AG04449 (cell line): Measurements from ENCODE around the gene HMX3.

ENCODE experiments used
- CTCF ChIA-PET: fragments of 350-600 bp; formaldehyde crosslinking; extraction: SDS; loops from one replicate; lab custom pipeline; 2021; ENCODE audit warnings: antibody characterized with exemption; lab: Yijun Ruan, JAX
- POLR2A ChIA-PET: fragments of 400-600, 350-600 bp; formaldehyde crosslinking; extraction: SDS; loops from one replicate; lab custom pipeline; 2020; ENCODE audit warnings: antibody characterized with exemption, inconsistent platforms; lab: Yijun Ruan, JAX
- DNase-seq: peaks from one replicate; pipeline ENCODE4 v3.0.0-alpha.2; 2010; ENCODE audit warnings: low read depth, low spot score
- H3K4me3 ChIP-seq: 2 replicates; pipeline ENCODE4 v1.5.1; 2011; ENCODE audit warnings: low read depth, mild to moderate bottlenecking, control low read depth, low read length
- CTCF ChIP-seq: IDR thresholded peaks from one replicate; pipeline ENCODE4 v1.5.1; 2011; ENCODE audit warnings: mild to moderate bottlenecking, moderate library complexity, low read length, control low read depth, inconsistent platforms; ENCODE audit not compliant: insufficient read depth; ENCODE audit errors: missing control alignments

The HMX3 gene

GRCh38 chr10:123132576-123133477, 2.9 kb upstream of the HMX3 start:
- POLR2A ChIA-PET, result no interaction called here
- H3K4me3 ChIP-seq, result peak overlapping the region; percentile 38
- TF ChIP-seq CTCF, result peak; percentile 89
- no peak for DNase-seq
- CTCF ChIA-PET, result interaction anchor here (0.6 to 4.3 kb wide), 21 partner anchors 8 to 440 kb away, joined by 3 to 31 read pairs (median 4); partner anchors contain the start of genes BUB3 and HMX2

GRCh38 chr10:123133541-123134342, 2.0 kb upstream of the HMX3 start:
- TF ChIP-seq CTCF, result no peak
- no peak for DNase-seq
- ChIA-PET CTCF (interaction anchor here (0.6 to 4.3 kb wide), 20 partner anchors 7 to 440 kb away, joined by 3 to 31 read pairs (median 4); partner anchors contain the start of genes BUB3 and HMX2), POLR2A (interaction anchor here (0.7 kb wide), 1 partner anchor 419 kb away, joined by 3 read pairs; no protein-coding TSS in a partner anchor)
- no peak overlapping the region for H3K4me3 ChIP-seq

GRCh38 chr10:123134343-123134914, 1.3 kb upstream of the HMX3 start:
- TF ChIP-seq CTCF, result no peak
- ChIA-PET POLR2A (interaction anchor here (0.7 kb wide), 1 partner anchor 420 kb away, joined by 3 read pairs; no protein-coding TSS in a partner anchor), CTCF (interaction anchor here (1.1 to 4.3 kb wide), 8 partner anchors 11 to 439 kb away, joined by 3 to 31 read pairs (median 14); partner anchors contain the start of genes BUB3 and HMX2)
- no peak overlapping the region for H3K4me3 ChIP-seq
- DNase-seq, result no peak

GRCh38 chr10:123134915-123135414, 805 bp upstream of the HMX3 start:
- CTCF ChIA-PET, result interaction anchor here (1.1 to 4.3 kb wide), 7 partner anchors 10 to 438 kb away, joined by 4 to 31 read pairs (median 14); partner anchors contain the start of genes BUB3 and HMX2
- no peak for TF ChIP-seq CTCF
- H3K4me3 ChIP-seq, result no peak overlapping the region
- DNase-seq, result no peak
- POLR2A ChIA-PET, result interaction anchor here (0.7 kb wide), 1 partner anchor 420 kb away, joined by 3 read pairs; no protein-coding TSS in a partner anchor

GRCh38 chr10:123136221-123136805, 543 bp downstream of the HMX3 start:
- no peak for TF ChIP-seq CTCF
- ChIA-PET CTCF (no interaction called here), POLR2A (no interaction called here)
- no peak for DNase-seq
- no peak overlapping the region for H3K4me3 ChIP-seq
